Activated naive CD8-positive, alpha-beta T cell treated with anti-CD3 and anti-CD28 coated beads for 36 hours (primary cell): ENCODE measurements around the gene WIZ. TPM values are rescaled to one million over a fixed set of nuclear protein-coding genes. Genes with fewer than 3 reads are reported as not detected.

Experiments
- DNase-seq: peaks from one replicate; pipeline ENCODE4 v3.0.0; 2021
- H3K27ac Mint-ChIP-seq: one replicate; pipeline ENCODE4 v1.8.0; 2022; ENCODE audit warnings: mild to moderate bottlenecking, moderate library complexity, mixed read lengths
- H3K27me3 Mint-ChIP-seq: one replicate; pipeline ENCODE4 v1.8.0; 2022; ENCODE audit warnings: mild to moderate bottlenecking, mixed read lengths
- H3K36me3 Mint-ChIP-seq: one replicate; pipeline ENCODE4 v1.8.0; 2021; ENCODE audit warnings: mild to moderate bottlenecking, mixed read lengths
- H3K4me1 Mint-ChIP-seq: one replicate; pipeline ENCODE4 v1.8.0; 2021; ENCODE audit warnings: mixed read lengths
- H3K4me3 Mint-ChIP-seq: one replicate; pipeline ENCODE4 v1.8.0; 2022; ENCODE audit warnings: mild to moderate bottlenecking, moderate library complexity, mixed read lengths
- H3K9me3 Mint-ChIP-seq: one replicate; pipeline ENCODE4 v1.8.0; 2022; ENCODE audit warnings: mixed read lengths
- total RNA-seq, 2 experiments: library from RNA; stranded (reverse); gene quantifications; one replicate each; pipeline ENCODE4 v1.2.3, GENCODE V29; 2021

Gene WIZ
- total RNA-seq, 2 experiments from 2014 or later: 22.7 to 24.1 TPM

- Mint-ChIP-seq H3K36me3 (peaks cover 51% of the 10 kb centered on the region), H3K27ac (peak overlapping the region; percentile 23)
Measured at GRCh38 chr19:15455996-15456395, 6.2 kb upstream of the WIZ start.

GRCh38 chr19:15453906-15454860, 4.4 kb upstream of the WIZ start:
- H3K4me1 Mint-ChIP-seq: peaks cover 19% of the 10 kb centered on the region
- no peaks in the 10 kb centered on the region for H3K27me3 Mint-ChIP-seq
- H3K36me3 Mint-ChIP-seq: peaks cover 53% of the 10 kb centered on the region
- H3K9me3 Mint-ChIP-seq: no peaks in the 10 kb centered on the region
- H3K4me3 Mint-ChIP-seq: no peak overlapping the region
- DNase-seq: no peak
- H3K27ac Mint-ChIP-seq: no peak overlapping the region

More at GRCh38 chr19:15455996-15456395, 6.2 kb upstream of the WIZ start:
- Mint-ChIP-seq H3K27me3 (no peaks in the 10 kb centered on the region), H3K4me1 (peaks cover 14% of the 10 kb centered on the region), H3K4me3 (no peak overlapping the region), H3K9me3 (no peaks in the 10 kb centered on the region)
- DNase-seq: no peak

GRCh38 chr19:15453091-15453578, 3.4 kb upstream of the WIZ start:
- Mint-ChIP-seq H3K9me3 (no peaks in the 10 kb centered on the region), H3K36me3 (peaks cover 55% of the 10 kb centered on the region), H3K27me3 (no peaks in the 10 kb centered on the region), H3K4me3 (no peak overlapping the region), H3K4me1 (peaks cover 26% of the 10 kb centered on the region), H3K27ac (no peak overlapping the region)
- DNase-seq: no peak

- DNase-seq: no peak
- peaks cover 50% of the 10 kb centered on the region for H3K36me3 Mint-ChIP-seq
- peaks cover 24% of the 10 kb centered on the region for H3K4me1 Mint-ChIP-seq
- no peaks in the 10 kb centered on the region for H3K27me3 Mint-ChIP-seq
- no peak overlapping the region for H3K4me3 Mint-ChIP-seq
- peak overlapping the region; percentile 51 for H3K27ac Mint-ChIP-seq
- H3K9me3 Mint-ChIP-seq: no peaks in the 10 kb centered on the region
Measured at GRCh38 chr19:15452111-15453047, 2.6 kb upstream of the WIZ start.

GRCh38 chr19:15450528-15450890, 753 bp upstream of the WIZ start:
- Mint-ChIP-seq H3K4me1 (peaks cover 24% of the 10 kb centered on the region), H3K4me3 (peak overlapping the region; percentile 58), H3K9me3 (no peaks in the 10 kb centered on the region), H3K27ac (peak overlapping the region; percentile 79), H3K36me3 (peaks cover 44% of the 10 kb centered on the region), H3K27me3 (no peaks in the 10 kb centered on the region)
- DNase-seq: no peak

- Mint-ChIP-seq H3K36me3 (peaks cover 33% of the 10 kb centered on the region), H3K9me3 (no peaks in the 10 kb centered on the region), H3K4me1 (peaks cover 18% of the 10 kb centered on the region), H3K4me3 (peak overlapping the region; percentile 58), H3K27me3 (no peaks in the 10 kb centered on the region), H3K27ac (peak overlapping the region; percentile 22)
- DNase-seq: no peak
Measured at GRCh38 chr19:15448778-15449619, 757 bp downstream of the WIZ start.

GRCh38 chr19:15448044-15448777, 1.5 kb downstream of the WIZ start:
- Mint-ChIP-seq H3K9me3 (no peaks in the 10 kb centered on the region), H3K27me3 (no peaks in the 10 kb centered on the region), H3K27ac (no peak overlapping the region), H3K4me3 (peak overlapping the region; percentile 58), H3K4me1 (peaks cover 15% of the 10 kb centered on the region), H3K36me3 (peaks cover 25% of the 10 kb centered on the region)
- DNase-seq: no peak

- H3K4me3 Mint-ChIP-seq: no peak overlapping the region
- H3K27ac Mint-ChIP-seq: no peak overlapping the region
- H3K36me3 Mint-ChIP-seq: peaks cover 20% of the 10 kb centered on the region
- H3K9me3 Mint-ChIP-seq: no peaks in the 10 kb centered on the region
- H3K4me1 Mint-ChIP-seq: peaks cover 15% of the 10 kb centered on the region
- H3K27me3 Mint-ChIP-seq: no peaks in the 10 kb centered on the region
- no peak for DNase-seq
Measured at GRCh38 chr19:15447057-15447456, 2.7 kb downstream of the WIZ start.

GRCh38 chr19:15445807-15446376, 3.9 kb downstream of the WIZ start:
- Mint-ChIP-seq H3K36me3 (peaks cover 9% of the 10 kb centered on the region), H3K27ac (no peak overlapping the region), H3K27me3 (no peaks in the 10 kb centered on the region), H3K4me3 (no peak overlapping the region), H3K4me1 (peaks cover 13% of the 10 kb centered on the region), H3K9me3 (no peaks in the 10 kb centered on the region)
- DNase-seq: no peak

- Mint-ChIP-seq H3K27me3 (no peaks in the 10 kb centered on the region), H3K4me3 (no peak overlapping the region), H3K36me3 (peaks cover 3% of the 10 kb centered on the region), H3K27ac (no peak overlapping the region), H3K4me1 (peaks cover 7% of the 10 kb centered on the region), H3K9me3 (no peaks in the 10 kb centered on the region)
- DNase-seq: no peak
Measured at GRCh38 chr19:15445227-15445605, 4.5 kb downstream of the WIZ start.

GRCh38 chr19:15444505-15445226, 5.1 kb downstream of the WIZ start:
- DNase-seq: no peak
- peaks cover 3% of the 10 kb centered on the region for H3K36me3 Mint-ChIP-seq
- H3K27me3 Mint-ChIP-seq: no peaks in the 10 kb centered on the region
- H3K4me3 Mint-ChIP-seq: no peak overlapping the region
- peaks cover 7% of the 10 kb centered on the region for H3K4me1 Mint-ChIP-seq
- no peak overlapping the region for H3K27ac Mint-ChIP-seq
- H3K9me3 Mint-ChIP-seq: no peaks in the 10 kb centered on the region

- H3K4me1 Mint-ChIP-seq: peaks cover 6% of the 10 kb centered on the region
- H3K27ac Mint-ChIP-seq: no peak overlapping the region
- peaks cover 3% of the 10 kb centered on the region for H3K36me3 Mint-ChIP-seq
- no peak overlapping the region for H3K4me3 Mint-ChIP-seq
- no peaks in the 10 kb centered on the region for H3K27me3 Mint-ChIP-seq
- no peak for DNase-seq
- H3K9me3 Mint-ChIP-seq: no peaks in the 10 kb centered on the region
Measured at GRCh38 chr19:15443838-15444237, 5.9 kb downstream of the WIZ start.

- H3K27ac Mint-ChIP-seq: no peak overlapping the region
- no peaks in the 10 kb centered on the region for H3K36me3 Mint-ChIP-seq
- H3K4me1 Mint-ChIP-seq: peaks cover under 1% of the 10 kb centered on the region
- no peak overlapping the region for H3K4me3 Mint-ChIP-seq
- no peaks in the 10 kb centered on the region for H3K9me3 Mint-ChIP-seq
- DNase-seq: no peak
- no peaks in the 10 kb centered on the region for H3K27me3 Mint-ChIP-seq
Measured at GRCh38 chr19:15443325-15443724, 6.4 kb downstream of the WIZ start.
